Raji (cell line): Measurements from ENCODE around the gene ARID1B.

ENCODE experiments used
- POLR2A ChIP-seq: IDR thresholded peaks from 2 replicates; pipeline ENCODE4 v1.6.1; 2011; ENCODE audit warnings: low read depth, low read length, control low read depth; ENCODE audit not compliant: insufficient read depth

Gene ARID1B

GRCh38 chr6:157169656-157170055 is 392.5 kb downstream of the ARID1B start:
- TF ChIP-seq POLR2A, result no peak

- TF ChIP-seq POLR2A, result no peak
These were observed 393.4 kb downstream of the ARID1B start for GRCh38 chr6:157170535-157170934.

- TF ChIP-seq POLR2A, result no peak
These were observed 394.6 kb downstream of the ARID1B start for GRCh38 chr6:157171801-157172200.

- no peak for TF ChIP-seq POLR2A
These were observed 395.1 kb downstream of the ARID1B start for GRCh38 chr6:157172231-157172701.

GRCh38 chr6:157172830-157173536 is 395.8 kb downstream of the ARID1B start:
- TF ChIP-seq POLR2A, result no peak

- TF ChIP-seq POLR2A, result no peak
These were observed 396.6 kb downstream of the ARID1B start for GRCh38 chr6:157173776-157174175.

- TF ChIP-seq POLR2A, result no peak
These were observed 397.6 kb downstream of the ARID1B start for GRCh38 chr6:157174731-157175130.

GRCh38 chr6:157177731-157178336 is 400.7 kb downstream of the ARID1B start:
- TF ChIP-seq POLR2A, result no peak

- TF ChIP-seq POLR2A, result no peak
These were observed 404.5 kb downstream of the ARID1B start for GRCh38 chr6:157181649-157182048.

- TF ChIP-seq POLR2A, result no peak
These were observed 405.5 kb downstream of the ARID1B start for GRCh38 chr6:157182503-157183264.

- TF ChIP-seq POLR2A, result no peak
These were observed 407.2 kb downstream of the ARID1B start for GRCh38 chr6:157184202-157185015.

GRCh38 chr6:157185171-157185570 is 408.0 kb downstream of the ARID1B start:
- no peak for TF ChIP-seq POLR2A

- no peak for TF ChIP-seq POLR2A
These were observed 408.8 kb downstream of the ARID1B start for GRCh38 chr6:157185986-157186385.

GRCh38 chr6:157186785-157187181 is 409.6 kb downstream of the ARID1B start:
- TF ChIP-seq POLR2A, result no peak
